Prostate gland (tissue), 2 donors: ENCODE measurements around the gene BASP1. TPM values are rescaled to one million over a fixed set of nuclear protein-coding genes. Genes with fewer than 3 reads are reported as not detected.

Experiments
- DNase-seq: peaks from one replicate; pipeline ENCODE4 v3.0.0-alpha.2; 2019; ENCODE audit warnings: low spot score
- H3K27ac ChIP-seq, 2 donors: fragments of 200-600 bp; sonication (generic); 2 replicates each; pipeline ENCODE4 v1.5.1; 2017 to 2019
- H3K27me3 ChIP-seq: fragments of 200-600 bp; sonication (generic); replicated peaks from 2 replicates; pipeline ENCODE4 v1.5.1; 2019; ENCODE audit not compliant: insufficient read depth
- H3K36me3 ChIP-seq, 2 donors: fragments of 200-600 bp; sonication (generic); 1 replicate in 1 of 2; 2 replicates in 1 of 2; pipeline versions ENCODE4 v1.5.1 to v1.8.1; 2017 to 2019
- H3K4me1 ChIP-seq: fragments of 200-600 bp; sonication (generic); replicated peaks from 2 replicates; pipeline ENCODE4 v1.5.1; 2019
- H3K4me3 ChIP-seq, 2 donors: fragments of 200-600 bp; sonication (generic); 2 replicates each; pipeline ENCODE4 v1.5.1; 2017 to 2019
- H3K9me3 ChIP-seq: fragments of 200-600 bp; sonication (generic); 2 replicates; pipeline ENCODE4 v1.5.1; 2017
- CTCF ChIP-seq, 4 experiments: fragments of 200-600 bp in 2 of 4; fragments of 450-650 bp in 2 of 4; sonication (generic) in 2 of 4; IDR thresholded peaks; 1 replicate in 3 of 4; 2 replicates in 1 of 4; pipeline ENCODE4 v1.5.1; 2016 to 2019; ENCODE audit warnings: antibody characterized with exemption in 4 of 4, mild to moderate bottlenecking in 2 of 4, moderate library complexity in 2 of 4
- POLR2A ChIP-seq: fragments of 450-650 bp; IDR thresholded peaks from one replicate; pipeline ENCODE4 v1.6.1; 2016; ENCODE audit warnings: antibody characterized with exemption, mild to moderate bottlenecking
- POLR2AphosphoS5 ChIP-seq: sonication (generic); formaldehyde crosslinking; IDR thresholded peaks from one replicate; pipeline ENCODE4 v1.6.1; 2017; ENCODE audit warnings: antibody characterized with exemption
- WGBS: methylation state at CpG from one replicate; pipeline ENCODE4 v1.1.5; 2018; 5-methylcytosine and 5-hydroxymethylcytosine counted together
- intact Hi-C: fragments of 100-400 bp; cut with DNase I; formaldehyde crosslinking; loops from one replicate; pipeline ENCODE4 v1.14.2; 2022
- total RNA-seq, 2 donors: library from RNA; depleted of rRNA; stranded (reverse); fragments of >200 nt; gene quantifications; one replicate each; pipeline ENCODE4 v1.1.0, GENCODE V29; 2016

Gene BASP1
- total RNA-seq, 2 donors from 2014 or later: 142 to 346 TPM

- no peak overlapping the region for H3K4me3 ChIP-seq
- 71% methylated on average over 5 of the region's 5 CpGs for WGBS
- H3K4me1 ChIP-seq: peaks cover 11% of the 10 kb centered on the region
- H3K9me3 ChIP-seq: no peaks in the 10 kb centered on the region
- H3K36me3 ChIP-seq: no peaks in the 10 kb centered on the region
- no peaks in the 10 kb centered on the region for H3K27me3 ChIP-seq
- DNase-seq: no peak
- H3K27ac ChIP-seq: no peak overlapping the region
- TF ChIP-seq POLR2AphosphoS5: no peak
- intact Hi-C loops: no loop called here
These were observed 42.3 kb downstream of the BASP1 start for GRCh38 chr5:17259630-17260257.

GRCh38 chr5:17260549-17260948, 43.1 kb downstream of the BASP1 start:
- intact Hi-C loops: no loop called here
- Histone ChIP-seq H3K27me3 (no peaks in the 10 kb centered on the region), H3K4me3 (no peak overlapping the region), H3K27ac (no peak overlapping the region), H3K4me1 (peaks cover 11% of the 10 kb centered on the region), H3K36me3 (no peaks in the 10 kb centered on the region), H3K9me3 (no peaks in the 10 kb centered on the region)
- no peak for DNase-seq
- 54% methylated on average over 5 of the region's 5 CpGs for WGBS
- TF ChIP-seq CTCF (IDR thresholded peaks at IDR 0.05) (no peak), POLR2A (no peak), POLR2AphosphoS5 (no peak)

GRCh38 chr5:17261075-17261474, 43.6 kb downstream of the BASP1 start:
- Histone ChIP-seq H3K36me3 (no peaks in the 10 kb centered on the region), H3K27ac (no peak overlapping the region), H3K27me3 (no peaks in the 10 kb centered on the region), H3K9me3 (no peaks in the 10 kb centered on the region), H3K4me3 (no peak overlapping the region), H3K4me1 (peaks cover 11% of the 10 kb centered on the region)
- 57% methylated on average over 3 of the region's 3 CpGs for WGBS
- DNase-seq: no peak
- TF ChIP-seq POLR2AphosphoS5 (no peak), CTCF (IDR thresholded peaks at IDR 0.05) (no peak), POLR2A (no peak)
- intact Hi-C loops: no loop called here

- Histone ChIP-seq H3K27ac (no peak overlapping the region), H3K4me3 (no peak overlapping the region), H3K9me3 (no peaks in the 10 kb centered on the region), H3K36me3 (no peaks in the 10 kb centered on the region), H3K4me1 (no peaks in the 10 kb centered on the region), H3K27me3 (no peaks in the 10 kb centered on the region)
- intact Hi-C loops: no loop called here
- 97% methylated on average over 2 of the region's 2 CpGs for WGBS
- TF ChIP-seq POLR2AphosphoS5 (no peak), CTCF (IDR thresholded peaks at IDR 0.05) (no peak), POLR2A (no peak)
- DNase-seq: no peak
These were observed 47.6 kb downstream of the BASP1 start for GRCh38 chr5:17265041-17265440.

- no peaks in the 10 kb centered on the region for H3K9me3 ChIP-seq
- WGBS: 92% methylated on average over 5 of the region's 5 CpGs
- intact Hi-C loops: no loop called here
- DNase-seq: no peak
- no peak overlapping the region for H3K27ac ChIP-seq
- TF ChIP-seq POLR2AphosphoS5: no peak
- no peak for TF ChIP-seq CTCF (IDR thresholded peaks at IDR 0.05)
- no peak for TF ChIP-seq POLR2A
- no peak overlapping the region for H3K4me3 ChIP-seq
- no peaks in the 10 kb centered on the region for H3K4me1 ChIP-seq
- H3K27me3 ChIP-seq: no peaks in the 10 kb centered on the region
- H3K36me3 ChIP-seq: no peaks in the 10 kb centered on the region
These were observed 49.7 kb downstream of the BASP1 start for GRCh38 chr5:17267106-17267505.
